HG03039 (cell line): ENCODE measurements around the gene RGS3.

ENCODE experiments used
- ATAC-seq: cut with Tn5 transposase; IDR thresholded peaks from one replicate; pipeline ENCODE4 v1.9.1; 2021; ENCODE audit warnings: mild to moderate bottlenecking, moderate library complexity; ENCODE audit not compliant: unreplicated experiment

RGS3 gene

DNA sequence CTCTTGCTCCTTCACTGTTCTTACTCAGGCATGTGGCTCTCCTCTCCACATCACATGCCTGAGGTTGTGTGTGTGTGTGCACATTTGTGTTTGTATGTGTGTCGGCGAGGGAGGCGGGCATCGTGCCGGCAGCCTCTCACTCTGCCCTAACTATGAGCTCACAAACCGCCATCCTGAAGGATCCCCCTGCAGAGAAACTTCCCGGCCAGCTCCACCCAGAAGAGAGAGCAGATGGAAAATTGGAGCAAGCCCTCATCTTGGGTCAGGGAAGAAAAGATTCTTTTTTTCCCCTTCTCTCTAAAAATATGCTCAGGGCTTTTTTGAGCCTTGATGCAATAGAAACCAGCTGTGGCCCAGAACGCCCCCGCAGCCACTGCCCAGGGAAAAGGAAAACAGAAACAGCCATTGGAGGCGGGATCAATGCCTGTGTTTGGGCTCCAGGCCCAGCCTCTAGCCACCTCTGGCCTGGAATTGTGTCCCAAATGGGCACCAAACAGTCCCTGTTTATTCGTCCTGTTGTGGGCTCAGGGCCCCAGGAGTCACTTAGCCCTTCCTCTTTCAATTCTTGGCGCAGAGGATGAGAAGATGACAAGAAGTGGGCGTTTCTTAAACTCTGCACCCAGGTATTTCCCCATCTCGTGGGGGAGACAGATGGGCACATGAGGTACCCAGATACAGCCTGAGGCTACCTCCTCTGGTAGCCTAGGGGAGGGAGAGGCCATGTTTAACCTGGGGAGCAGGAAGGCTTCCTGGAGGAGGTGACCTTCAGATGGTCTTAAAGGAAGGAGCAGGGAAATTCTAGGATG lies 151.5 kb downstream of the RGS3 start:
- no peak for ATAC-seq

DNA sequence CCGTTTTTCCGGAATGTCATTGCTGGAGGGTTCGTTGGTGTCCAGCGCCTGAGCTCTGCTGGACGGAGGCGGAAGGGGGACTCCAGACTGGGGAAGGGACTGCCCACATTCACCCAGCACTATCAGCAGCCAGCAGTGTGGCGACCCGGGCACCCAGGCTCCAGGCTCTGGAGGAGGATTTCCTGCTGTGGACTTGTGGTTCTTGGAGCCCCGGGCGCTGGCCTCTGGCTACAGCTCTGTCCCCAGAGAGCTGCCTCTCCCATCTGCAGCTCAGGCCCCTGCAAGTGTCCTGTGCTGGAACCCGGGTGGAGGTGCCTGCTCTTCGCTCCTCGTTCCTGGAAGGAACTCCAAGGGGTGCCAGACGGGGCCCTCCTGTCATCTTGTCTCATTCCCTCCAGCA lies 152.6 kb downstream of the RGS3 start:
- ATAC-seq, result no peak

DNA sequence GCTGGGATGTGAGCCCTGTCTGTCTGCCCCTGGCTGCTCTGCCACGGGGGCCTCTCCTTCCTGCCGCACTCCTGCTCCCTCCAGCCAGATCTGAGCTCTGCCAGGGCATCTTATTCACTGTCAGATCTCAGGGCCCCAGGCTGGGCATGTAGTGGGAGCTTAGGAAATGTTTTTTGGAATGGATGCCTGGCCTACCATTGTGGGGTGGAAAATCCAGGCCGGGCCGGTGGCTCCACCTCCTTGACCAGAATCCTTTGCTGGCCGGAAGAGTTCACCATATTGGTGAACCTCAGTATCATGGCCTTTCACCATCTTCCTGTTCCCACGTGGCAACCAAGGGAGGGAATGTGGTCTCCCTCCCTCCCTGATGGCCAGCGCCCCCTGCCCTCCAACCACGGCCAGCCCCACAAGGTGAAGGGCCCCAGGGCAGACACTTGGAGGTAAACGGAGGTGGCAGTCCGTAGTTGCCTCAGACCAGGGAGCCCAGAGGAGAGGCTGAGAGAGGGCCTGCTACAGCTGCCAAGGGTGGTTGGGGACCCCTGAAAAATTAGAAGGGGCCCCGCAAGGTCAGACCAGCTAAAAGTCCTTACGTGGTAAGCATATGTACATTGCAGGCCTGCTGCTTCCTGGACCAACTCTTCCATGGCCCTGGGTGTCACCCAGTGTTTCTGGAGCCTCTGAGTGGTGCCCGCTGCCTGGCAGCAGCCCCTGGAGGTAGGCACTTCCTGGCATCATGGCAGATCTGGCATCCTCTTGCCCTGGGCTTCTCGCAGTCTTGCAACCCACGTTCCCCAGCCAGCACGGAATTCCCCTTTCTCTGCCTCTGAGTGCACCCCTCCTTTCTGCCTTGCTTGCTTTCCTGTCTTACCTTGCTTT lies 153.3 kb downstream of the RGS3 start:
- no peak for ATAC-seq

DNA sequence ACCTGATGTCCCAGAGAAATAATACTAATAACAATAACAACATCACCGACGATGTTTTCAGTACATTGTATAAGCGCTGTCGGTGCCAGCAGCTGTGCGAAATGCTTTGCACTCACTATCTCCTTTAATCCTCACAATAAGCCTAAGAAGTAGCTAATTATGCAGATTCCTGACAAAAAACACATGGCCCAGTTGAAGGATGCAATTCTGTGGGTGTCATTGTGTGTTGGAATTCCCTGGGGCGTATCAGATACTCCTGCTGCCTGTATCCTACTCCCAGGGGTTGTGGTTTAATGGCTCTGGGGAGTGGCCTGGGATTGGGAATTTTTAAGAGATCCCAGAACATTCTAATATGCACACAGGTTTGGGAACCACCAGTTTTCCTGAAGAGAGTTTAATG lies 154.0 kb downstream of the RGS3 start:
- no peak for ATAC-seq

DNA sequence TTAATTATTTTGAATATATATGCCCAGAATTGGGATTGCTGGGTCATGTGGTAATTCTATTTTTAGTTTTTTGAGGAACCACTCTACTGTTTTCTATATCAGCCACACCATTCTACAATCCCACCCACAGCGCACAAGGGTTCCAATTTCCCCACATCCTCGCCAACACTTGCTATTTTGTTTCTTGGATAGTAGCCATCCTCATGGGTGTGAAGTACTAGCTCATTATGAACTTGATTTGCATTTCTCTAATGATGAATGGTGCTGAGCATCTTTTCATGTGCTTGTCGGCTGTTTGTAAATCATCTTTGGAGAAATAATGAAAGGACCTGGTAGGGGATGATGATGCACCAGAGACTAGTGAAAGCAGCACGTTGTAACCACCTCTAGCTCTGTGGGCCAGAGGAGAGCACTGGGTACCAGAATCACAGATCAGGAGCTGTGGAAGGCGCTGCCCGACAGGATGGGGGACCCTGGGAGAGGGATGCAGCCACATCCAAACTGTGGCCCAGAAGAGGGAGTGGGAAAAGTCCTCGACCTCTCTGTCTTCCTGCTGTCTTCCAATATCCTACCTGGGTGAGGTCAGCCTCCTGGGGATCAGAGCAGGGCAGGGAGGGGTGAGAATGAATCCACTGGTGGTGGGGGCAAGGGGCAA lies 155.4 kb downstream of the RGS3 start:
- no peak for ATAC-seq

DNA sequence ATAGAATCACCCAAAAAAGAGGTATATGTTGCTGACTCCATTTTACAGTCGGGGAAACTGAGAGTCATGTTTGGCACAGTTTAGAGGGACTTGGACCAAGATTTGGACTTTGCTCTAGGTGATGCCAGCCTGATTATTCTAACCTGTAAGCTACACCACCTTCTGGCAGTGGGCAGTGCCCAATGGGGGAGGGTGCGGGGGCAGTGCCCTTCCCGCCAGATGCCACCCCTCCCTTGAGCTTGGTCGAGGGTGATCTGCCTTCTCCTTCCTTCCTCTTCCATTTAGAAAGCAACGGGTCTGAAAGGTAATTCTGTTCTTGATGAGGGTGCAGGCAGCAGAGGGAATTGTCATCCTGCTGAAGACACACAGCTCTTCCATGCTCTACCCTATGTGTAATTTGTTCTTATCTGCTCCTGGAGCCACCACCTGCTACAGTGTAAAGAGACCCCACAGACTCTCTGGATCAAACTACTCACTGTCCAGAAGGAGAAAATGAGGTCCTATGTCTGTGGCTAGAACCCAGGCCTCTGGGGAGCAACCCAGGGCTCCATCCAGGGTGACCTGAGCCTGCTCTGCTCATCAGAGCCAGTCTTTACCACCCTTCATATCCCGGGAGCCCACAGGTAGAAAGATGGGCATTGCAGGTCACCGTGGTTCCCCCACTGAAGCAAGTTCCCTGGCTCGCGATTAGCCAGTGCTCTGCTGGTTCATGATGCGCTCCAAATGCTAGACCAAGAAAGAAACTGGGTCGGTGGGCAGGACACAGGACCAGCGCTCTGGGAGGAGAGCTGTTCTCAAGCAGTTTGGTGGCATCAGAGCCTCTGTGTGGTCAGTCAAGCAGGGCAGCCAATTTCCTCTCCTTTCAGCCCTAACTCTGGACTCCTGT lies 156.2 kb downstream of the RGS3 start:
- ATAC-seq, result no peak

DNA sequence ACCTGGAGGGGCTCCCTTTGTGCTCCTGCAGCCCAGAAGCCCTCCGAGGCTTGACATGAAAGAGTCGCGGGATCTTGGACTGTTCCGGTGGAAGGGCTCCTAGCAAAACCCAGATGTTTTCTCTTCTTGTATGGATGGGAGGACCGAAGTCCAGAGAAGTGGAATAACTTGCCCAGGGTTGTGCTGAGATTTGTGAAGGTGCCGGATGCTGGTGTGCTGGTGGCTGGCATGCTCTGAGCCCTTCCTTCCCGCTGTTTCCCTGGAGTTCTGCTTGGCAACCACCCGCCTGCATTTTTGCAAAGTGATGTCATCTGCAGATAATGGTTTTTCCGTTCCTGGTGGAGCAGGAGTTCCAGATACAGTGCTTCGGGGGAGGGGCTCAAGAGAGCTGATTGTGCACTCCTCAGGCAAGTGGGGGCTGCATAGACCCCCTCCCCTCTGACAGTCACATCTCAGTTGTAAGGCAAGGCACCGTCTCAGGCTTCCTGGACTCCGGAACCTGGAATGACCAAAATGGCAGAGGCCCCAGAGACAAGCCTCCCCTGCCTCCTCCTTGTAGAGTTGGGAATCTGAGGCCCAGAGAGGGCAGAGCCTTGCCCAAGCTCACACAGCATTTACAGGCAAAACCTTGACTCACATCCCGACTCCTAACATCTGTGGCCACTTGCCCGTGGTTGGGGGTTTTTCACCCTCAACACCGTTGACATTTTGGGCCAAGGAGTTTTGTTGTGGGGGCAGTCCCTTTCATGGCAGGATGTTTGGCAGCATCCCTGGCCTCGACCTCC lies 157.0 kb downstream of the RGS3 start:
- no peak for ATAC-seq

DNA sequence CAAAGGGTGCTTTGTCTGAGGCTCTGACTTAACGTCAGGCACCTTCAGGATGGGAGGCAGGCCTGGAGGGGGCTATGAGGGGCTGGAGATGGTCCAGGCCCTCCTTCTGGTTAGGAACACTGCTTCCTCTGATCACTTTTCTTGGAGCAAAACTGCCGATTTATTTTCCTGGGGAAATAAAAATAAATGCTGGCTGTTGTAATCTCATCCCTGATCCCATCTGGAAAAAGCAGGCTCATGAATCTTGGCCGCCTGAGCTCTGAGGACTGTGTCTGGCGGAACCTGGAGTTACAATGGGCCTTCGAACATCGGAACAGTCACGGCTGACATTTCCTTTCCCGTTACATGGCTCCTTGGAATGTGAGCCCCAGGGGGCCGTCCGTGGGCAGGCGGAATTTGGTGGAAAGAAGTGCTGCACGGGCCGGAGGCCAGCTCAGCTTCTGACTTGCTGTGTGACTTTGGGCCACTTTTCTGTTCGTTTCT lies 157.8 kb downstream of the RGS3 start:
- no peak for ATAC-seq

DNA sequence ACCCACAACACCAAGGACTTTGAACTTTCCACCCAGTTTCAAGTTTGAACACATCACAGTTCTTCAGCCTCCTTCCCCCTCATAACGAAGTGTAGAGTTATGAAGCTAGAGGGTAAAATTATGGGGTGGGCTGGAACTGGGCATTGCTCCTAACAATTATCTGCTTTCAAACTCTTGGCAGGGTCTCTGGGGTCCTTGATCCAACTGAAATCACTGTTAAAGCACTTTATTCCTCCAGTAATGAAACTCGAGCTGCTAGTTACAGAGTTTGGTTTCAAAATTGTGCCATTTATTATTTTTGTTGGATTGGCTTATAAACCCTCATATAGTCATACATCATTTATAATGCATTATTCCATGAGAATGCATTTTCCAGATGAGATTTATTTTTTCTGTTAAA lies 158.5 kb downstream of the RGS3 start:
- ATAC-seq, result no peak

DNA sequence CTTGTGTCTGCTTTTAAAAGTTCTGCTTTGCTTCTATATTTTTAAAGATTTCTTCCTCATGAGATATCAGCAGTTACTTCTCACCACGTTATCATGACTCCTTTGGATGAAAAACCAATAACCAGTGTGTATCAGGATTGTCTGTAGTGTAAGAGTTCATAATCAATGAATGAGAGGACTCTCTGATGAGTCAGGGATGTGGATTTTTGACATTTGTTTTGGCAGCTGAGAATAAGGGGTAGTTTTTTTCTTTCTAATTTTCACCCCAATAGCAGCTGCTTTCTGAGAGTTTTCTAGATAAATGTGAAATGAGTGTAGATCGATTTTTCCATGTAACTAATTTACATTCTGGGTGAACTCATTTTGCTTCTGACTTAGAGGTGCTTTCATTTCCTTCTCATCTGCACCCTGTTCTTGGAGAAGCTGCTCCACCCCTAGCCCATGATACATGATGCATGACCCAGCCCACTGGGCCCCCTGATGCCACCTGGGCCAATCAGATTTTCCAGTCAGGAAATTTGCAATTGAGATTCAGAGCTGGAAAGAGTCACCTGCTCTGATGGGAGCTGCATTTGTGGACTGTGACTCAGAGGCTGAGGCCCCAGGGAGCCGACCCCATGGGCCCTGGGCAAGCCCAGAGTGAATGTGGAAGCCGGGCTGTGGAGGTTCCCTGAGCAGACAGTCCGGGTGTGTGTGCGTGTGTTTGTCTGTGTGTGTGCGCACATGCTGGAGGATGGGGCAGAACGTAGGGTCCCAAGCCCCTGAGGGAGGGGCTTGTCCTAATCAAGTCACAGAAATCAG lies 159.3 kb downstream of the RGS3 start:
- peak; percentile 59 for ATAC-seq

DNA sequence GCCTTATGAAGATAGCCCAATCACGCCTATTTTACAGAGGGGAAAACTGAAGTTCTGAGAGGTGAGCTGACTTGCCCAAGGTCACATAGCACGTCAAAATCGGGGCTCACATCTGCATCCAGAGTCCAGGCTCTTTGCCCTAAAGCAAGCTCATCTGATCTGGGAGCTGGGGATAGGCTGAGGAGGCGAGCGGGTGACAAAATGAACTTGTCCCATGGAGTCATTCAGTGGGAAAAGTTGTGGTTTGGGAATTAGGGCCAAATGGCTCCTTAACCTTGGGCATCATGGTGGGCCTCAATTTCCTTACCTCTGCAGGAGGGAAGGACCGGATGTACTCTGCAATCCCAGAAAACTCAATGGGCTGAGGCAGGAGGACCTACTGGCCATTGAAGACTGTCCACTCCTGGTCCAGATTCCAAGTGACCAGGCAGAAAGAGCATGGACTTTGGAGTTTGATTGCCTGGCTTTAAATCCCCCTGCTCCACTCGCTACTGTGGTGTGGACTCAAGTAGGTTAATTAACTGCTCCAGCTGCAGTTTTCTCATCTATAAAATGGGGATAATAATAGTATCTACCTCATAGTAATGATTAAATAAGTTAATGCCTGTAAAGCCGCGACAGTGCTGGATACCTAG lies 160.4 kb downstream of the RGS3 start:
- no peak for ATAC-seq

DNA sequence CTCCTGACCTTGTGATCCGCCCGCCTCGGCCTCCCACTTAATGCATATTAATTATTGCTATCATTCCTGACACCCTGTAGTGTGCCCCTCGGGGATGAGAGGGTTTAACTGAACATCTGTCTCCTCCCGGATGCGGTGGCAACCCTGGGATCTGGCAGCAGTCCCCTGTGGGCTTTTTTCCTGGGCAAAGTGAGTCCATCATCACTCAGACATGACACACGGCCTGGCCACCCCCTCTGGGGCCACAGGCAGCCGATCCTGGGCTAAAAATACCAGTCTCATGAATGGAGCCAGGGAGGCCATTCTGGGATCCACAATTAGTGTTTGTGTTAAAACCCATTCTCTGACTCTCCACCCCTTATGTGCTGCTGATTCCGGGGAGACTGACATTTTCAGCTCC lies 161.2 kb downstream of the RGS3 start:
- ATAC-seq, result no peak

DNA sequence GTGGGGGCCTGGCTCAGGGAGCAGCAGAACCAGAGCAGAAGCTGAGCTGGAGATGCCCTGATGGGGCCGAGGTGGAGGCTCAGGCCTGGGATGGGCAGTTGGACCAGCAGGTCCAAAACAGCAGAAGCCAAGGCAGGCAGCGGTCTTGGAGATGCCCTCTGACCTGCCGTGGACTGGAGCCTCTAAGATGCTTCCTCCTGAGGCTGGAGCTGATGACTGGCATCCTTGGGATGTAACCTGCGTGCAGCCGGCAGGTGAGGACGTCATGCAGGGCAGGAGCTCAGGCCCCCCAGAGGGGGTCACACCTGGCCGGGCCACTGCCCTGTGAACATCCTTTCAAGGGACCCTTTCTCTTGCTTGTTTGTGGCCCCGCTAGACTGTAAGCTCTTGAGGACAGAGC lies 162.0 kb downstream of the RGS3 start:
- ATAC-seq, result no peak

DNA sequence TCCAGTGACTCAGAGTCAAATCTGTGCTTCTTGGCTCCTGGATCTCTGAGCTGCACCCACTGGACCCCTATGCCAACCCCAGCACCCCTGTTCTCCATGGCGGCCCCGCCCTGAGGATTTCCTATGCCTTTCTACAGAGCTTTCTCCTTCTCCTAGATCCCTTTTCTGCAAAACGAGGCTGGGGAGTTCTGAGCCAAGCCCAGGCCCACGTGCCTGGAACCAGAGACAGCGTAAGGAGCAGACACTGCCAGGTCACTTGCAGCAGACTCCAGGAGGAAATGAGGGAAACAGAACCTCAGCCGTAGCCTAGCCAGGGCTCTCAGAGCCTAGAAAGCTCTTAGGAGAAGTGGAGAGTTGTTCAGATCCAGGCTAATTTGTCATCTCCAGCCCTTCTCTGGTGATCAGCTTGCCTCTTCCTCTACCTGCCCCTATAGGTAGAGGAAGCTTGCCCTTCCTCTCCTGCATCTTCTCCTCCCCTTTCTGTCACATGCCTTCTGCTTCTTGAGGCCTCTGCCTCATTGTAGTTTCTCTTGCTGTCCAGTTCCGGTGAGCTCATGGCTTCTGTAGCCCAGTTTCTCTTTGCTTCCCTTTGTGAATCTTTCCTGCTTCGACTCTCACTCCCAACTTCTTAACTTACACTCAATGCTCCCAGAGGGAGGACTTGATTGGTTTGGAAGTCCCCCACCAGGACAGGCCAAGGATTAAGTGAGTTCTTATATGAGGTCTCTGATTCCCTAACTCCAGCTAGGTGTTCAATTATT lies 163.4 kb downstream of the RGS3 start:
- ATAC-seq, result no peak

DNA sequence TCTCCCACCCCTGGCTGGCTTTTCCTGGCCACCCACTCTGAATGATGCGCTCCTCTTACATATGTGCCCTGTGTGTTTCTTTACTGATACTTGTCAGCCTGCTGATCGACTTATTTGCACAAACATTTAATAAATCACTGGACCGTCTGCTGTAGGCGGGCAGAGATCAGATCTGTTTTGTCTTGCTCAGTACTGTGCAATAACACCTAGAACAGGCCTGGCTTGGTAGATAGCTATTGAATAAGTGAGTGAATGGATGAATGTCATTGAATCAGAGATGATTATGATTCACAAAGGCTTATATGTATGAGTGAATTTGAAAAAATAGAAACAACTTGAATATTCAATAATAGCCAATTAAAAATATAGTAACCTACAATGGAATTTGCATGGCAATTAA lies 165.1 kb downstream of the RGS3 start:
- ATAC-seq, result no peak

DNA sequence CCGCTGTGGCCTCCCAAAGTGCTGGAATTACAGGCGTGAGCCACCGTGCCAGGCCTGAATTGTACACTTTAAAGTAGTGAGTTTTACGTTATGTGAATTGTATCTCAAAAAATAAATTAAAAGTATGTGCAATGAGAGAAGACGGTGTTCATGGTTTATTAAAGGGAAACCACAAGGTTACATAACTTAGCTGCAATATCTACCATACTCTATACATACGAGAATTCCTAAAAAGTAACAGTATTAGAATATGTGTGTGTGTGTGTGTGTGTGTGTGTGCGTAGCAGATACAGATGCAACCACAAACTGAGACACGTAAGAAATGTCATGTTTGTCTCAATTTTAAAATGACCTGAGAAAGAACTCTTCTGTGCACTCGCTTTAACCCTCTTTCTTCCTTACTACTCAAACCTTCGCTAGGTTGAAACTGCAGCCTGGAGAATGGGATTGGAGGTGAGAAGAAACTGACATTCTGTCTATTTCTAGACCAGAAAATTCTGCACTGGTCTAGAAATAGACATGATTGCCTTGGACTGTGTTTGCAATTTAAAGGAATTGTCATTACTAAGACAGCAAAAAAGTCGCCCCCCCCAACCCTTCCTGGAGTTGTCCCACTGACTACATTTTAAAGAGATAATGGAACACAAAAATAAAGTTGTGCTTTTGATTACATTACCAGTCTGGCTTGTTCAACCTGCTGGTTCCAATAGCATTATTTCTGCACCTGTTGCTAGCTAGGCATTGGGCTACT lies 167.0 kb downstream of the RGS3 start:
- no peak for ATAC-seq

DNA sequence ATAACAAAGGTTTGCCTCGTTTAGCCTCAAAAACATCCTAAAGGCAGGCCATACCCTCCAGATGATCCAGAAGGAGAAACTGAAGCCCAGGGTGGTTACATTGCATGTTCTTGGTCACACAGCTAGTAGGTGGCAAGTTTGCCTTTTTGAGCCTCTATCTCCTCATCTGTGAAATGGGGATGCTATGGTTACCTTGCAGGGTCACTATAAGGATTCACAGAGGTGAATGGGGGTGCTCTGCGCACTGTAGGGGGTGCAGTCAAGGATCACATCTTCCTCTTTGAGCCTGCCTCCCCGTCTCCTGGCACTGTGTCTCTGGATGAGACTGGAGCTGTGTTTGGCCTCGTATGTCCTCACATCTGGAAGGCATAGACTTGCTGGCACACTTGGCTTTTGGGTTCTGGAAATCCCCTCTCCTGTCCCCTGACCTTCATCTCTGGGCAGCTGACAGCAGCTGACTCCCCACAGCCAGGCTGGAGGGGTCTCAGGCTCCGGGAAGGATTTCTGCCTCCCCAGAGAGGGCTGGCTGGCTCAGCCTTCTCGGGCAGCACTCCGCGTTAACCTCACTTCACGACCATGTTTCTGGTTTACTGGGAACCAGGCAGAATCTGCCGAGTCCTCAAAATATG lies 167.7 kb downstream of the RGS3 start:
- no peak for ATAC-seq
